ENCODE data around the gene OR2J3. TPM values are rescaled to one million over a fixed set of nuclear protein-coding genes. Genes with fewer than 3 reads are reported as not detected.
A peak's percentile ranks its signal among the peaks of the same experiment; 100 is the strongest.

OR2J3 gene
- total and polyA plus RNA-seq, 2 of the 13 experiments (the other 11 are each of a cell fraction or from before 2014, with no cell fraction given) = 0.70 TPM; not detected in 1

DNA sequence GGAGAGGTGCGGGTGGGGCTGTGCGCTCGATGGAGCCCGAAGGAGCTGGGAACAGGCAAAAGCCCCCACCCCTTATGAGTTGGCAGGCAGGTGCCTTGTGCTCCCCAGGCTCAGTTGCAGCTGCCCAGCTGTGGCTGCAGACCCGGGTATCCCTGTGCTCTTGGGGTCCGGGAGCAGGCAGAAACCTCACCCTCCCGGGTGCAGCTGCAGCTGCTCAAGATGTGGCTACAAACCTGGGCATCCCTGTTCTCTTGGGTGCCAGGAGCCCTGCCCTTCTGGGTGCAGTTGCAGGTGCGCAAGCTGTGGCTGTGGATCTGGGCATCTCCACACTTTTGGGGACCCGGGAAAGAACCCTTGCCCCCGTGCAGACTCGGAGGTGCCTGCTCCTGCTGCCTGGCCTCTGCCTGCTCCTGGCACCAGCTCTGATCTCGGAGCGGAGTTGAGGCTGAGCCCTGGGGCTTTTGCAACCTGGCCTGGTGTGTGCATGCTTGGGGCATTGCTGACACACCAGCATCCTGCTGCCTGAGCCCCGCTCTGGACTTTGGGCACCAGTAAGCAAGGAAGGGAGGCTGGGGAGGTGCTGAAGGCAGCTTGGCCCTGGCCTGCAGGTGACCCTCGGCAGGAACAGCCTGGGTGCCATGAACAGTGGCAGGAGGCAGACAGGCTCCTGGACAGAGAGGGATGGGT lies 21.6 kb downstream of the OR2J3 start:
- DNase-seq (ENCODE audit: low spot score) (no peak), FAIRE-seq (no peak), ATAC-seq (peak; percentile 52)
- WGBS (ENCODE audit: low lambda C conversion rate) = 0% methylated on average over 5 of the region's 15 CpGs
- no TSS peak for BruUV-seq (replicated peaks)
- ChIA-PET POLR2A (no interaction called here), CTCF (ENCODE audit: low intra/inter-chr PET ratio, low total read pairs) (no interaction called here)
- Histone ChIP-seq H3K9me3 (ENCODE audit: low read length) (no peaks in the 10 kb centered on the region), H3K9ac (ENCODE audit: insufficient read depth, low read depth, low read length) (no peak overlapping the region), H3K79me2 (ENCODE audit: insufficient read depth, low read length) (no peaks in the 10 kb centered on the region), H3K27me3 (ENCODE audit: control insufficient read depth in 1 of 2, insufficient read depth in 2 of 2, low read length in 2 of 2) (peaks cover 0 to 14% of the 10 kb centered on the region in 2 experiments; a peak in 1 of 5 replicates), H3K4me3 (replicated peaks in 1 of 3; ENCODE audit: insufficient read depth in 1 of 3, low read depth in 2 of 3, low read length in 3 of 3) (no peak overlapping the region), H3K4me2 (ENCODE audit: low read depth, low read length) (no peak overlapping the region), H3K27ac (ENCODE audit: extremely low read length, insufficient read depth, low read length) (no peak overlapping the region), H3K36me3 (replicated peaks in 1 of 2; ENCODE audit: control insufficient read depth in 1 of 2, insufficient read depth in 2 of 2, low read length in 2 of 2) (no peaks in the 10 kb centered on the region), H2AFZ (ENCODE audit: low read length) (no peak overlapping the region), H4K20me1 (ENCODE audit: insufficient read depth, low read length) (no peaks in the 10 kb centered on the region), H3K4me1 (ENCODE audit: insufficient read depth, low read length) (no peaks in the 10 kb centered on the region)
- in situ Hi-C loops (cut with HindIII; ENCODE audit: extremely low pct_ligation_motif_present, low pct_unique_long_range_greater_than_20kb) = no loop called here
- intact Hi-C loops (cut with micrococcal nuclease; ENCODE audit: unreplicated experiment) = no loop called here
- no peak for TF ChIP-seq PAX8 (CRISPR knock-in tag; IDR thresholded peaks at IDR 0.05; ENCODE audit: borderline replicate concordance)
- TF ChIP-seq, protein P1, sequence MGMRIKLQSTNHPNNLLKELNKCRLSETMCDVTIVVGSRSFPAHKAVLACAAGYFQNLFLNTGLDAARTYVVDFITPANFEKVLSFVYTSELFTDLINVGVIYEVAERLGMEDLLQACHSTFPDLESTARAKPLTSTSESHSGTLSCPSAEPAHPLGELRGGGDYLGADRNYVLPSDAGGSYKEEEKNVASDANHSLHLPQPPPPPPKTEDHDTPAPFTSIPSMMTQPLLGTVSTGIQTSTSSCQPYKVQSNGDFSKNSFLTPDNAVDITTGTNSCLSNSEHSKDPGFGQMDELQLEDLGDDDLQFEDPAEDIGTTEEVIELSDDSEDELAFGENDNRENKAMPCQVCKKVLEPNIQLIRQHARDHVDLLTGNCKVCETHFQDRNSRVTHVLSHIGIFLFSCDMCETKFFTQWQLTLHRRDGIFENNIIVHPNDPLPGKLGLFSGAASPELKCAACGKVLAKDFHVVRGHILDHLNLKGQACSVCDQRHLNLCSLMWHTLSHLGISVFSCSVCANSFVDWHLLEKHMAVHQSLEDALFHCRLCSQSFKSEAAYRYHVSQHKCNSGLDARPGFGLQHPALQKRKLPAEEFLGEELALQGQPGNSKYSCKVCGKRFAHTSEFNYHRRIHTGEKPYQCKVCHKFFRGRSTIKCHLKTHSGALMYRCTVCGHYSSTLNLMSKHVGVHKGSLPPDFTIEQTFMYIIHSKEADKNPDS (CRISPR knock-in tag; IDR thresholded peaks at IDR 0.05) = no peak
- TF ChIP-seq ATAD3A (CRISPR knock-in tag; IDR thresholded peaks at IDR 0.05) = no peak
- TF ChIP-seq ONECUT2 (CRISPR knock-in tag; IDR thresholded peaks at IDR 0.05) = no peak
- TF ChIP-seq, protein P2, sequence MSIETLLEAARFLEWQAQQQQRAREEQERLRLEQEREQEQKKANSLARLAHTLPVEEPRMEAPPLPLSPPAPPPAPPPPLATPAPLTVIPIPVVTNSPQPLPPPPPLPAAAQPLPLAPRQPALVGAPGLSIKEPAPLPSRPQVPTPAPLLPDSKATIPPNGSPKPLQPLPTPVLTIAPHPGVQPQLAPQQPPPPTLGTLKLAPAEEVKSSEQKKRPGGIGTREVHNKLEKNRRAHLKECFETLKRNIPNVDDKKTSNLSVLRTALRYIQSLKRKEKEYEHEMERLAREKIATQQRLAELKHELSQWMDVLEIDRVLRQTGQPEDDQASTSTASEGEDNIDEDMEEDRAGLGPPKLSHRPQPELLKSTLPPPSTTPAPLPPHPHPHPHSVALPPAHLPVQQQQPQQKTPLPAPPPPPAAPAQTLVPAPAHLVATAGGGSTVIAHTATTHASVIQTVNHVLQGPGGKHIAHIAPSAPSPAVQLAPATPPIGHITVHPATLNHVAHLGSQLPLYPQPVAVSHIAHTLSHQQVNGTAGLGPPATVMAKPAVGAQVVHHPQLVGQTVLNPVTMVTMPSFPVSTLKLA (IDR thresholded peaks at IDR 0.05) = no peak
- TF ChIP-seq, protein P3, sequence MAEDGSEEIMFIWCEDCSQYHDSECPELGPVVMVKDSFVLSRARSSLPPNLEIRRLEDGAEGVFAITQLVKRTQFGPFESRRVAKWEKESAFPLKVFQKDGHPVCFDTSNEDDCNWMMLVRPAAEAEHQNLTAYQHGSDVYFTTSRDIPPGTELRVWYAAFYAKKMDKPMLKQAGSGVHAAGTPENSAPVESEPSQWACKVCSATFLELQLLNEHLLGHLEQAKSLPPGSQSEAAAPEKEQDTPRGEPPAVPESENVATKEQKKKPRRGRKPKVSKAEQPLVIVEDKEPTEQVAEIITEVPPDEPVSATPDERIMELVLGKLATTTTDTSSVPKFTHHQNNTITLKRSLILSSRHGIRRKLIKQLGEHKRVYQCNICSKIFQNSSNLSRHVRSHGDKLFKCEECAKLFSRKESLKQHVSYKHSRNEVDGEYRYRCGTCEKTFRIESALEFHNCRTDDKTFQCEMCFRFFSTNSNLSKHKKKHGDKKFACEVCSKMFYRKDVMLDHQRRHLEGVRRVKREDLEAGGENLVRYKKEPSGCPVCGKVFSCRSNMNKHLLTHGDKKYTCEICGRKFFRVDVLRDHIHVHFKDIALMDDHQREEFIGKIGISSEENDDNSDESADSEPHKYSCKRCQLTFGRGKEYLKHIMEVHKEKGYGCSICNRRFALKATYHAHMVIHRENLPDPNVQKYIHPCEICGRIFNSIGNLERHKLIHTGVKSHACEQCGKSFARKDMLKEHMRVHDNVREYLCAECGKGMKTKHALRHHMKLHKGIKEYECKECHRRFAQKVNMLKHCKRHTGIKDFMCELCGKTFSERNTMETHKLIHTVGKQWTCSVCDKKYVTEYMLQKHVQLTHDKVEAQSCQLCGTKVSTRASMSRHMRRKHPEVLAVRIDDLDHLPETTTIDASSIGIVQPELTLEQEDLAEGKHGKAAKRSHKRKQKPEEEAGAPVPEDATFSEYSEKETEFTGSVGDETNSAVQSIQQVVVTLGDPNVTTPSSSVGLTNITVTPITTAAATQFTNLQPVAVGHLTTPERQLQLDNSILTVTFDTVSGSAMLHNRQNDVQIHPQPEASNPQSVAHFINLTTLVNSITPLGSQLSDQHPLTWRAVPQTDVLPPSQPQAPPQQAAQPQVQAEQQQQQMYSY (CRISPR knock-in tag; IDR thresholded peaks at IDR 0.05) = no peak
- no peak for TF ChIP-seq ZNF781 (CRISPR knock-in tag; IDR thresholded peaks at IDR 0.05; ENCODE audit: borderline replicate concordance, not compliant biosample characterization)
- no peak for TF ChIP-seq BHLHE40 (IDR thresholded peaks at IDR 0.05; ENCODE audit: low read length)

All from HepG2 (cell line).